Activated T-helper 9 cell treated with anti-CD3 and anti-CD28 coated beads, Interleukin-2, amount 50 U/mL, for 16 hours (primary cell): Measurements from ENCODE around the gene ANKRD31.
"Not testable (repeated sequence)": the region's sequence is repeated elsewhere in the genome, so short reads cannot be mapped to it uniquely, and the experiment has no call there.

Experiments used
- DNase-seq: peaks from one replicate; pipeline ENCODE4 v3.0.0-alpha.2; 2020; ENCODE audit warnings: low read depth

The ANKRD31 gene

GRCh38 chr5:75148051-75148450 is 88.6 kb downstream of the ANKRD31 start:
- no peak for DNase-seq

DNA sequence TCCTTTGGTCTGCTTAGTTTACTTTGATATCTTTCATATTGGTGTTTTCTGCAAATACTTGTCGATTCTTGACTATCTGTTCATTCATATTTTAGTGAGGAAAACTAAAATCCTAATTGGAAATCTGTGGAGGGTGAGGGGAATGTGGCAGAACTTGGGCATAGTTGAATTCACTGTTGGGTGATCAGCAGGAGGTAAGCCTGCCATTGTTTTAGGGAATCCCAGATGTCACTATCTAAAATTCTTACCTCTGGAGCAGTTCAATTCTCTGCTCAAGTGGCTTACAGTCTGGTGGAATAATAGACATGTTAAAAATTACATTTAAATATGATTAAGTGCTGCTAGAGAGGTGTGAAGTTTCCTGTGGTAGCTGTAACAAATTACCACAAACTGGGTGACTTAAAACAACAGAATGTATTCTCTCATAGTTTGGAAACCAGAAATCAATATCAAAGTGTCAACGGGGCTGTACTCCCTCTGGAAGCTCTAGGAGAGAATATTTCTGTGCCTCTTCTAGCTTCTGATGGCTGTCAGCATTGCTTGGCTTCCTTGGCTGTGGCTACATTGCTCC is 94.0 kb downstream of the ANKRD31 start:
- no peak for DNase-seq

- DNase-seq, result no peak
Measured at GRCh38 chr5:75140277-75140676, 96.4 kb downstream of the ANKRD31 start.

- no peak for DNase-seq
Measured at GRCh38 chr5:75138689-75139088, 98.0 kb downstream of the ANKRD31 start.

DNA sequence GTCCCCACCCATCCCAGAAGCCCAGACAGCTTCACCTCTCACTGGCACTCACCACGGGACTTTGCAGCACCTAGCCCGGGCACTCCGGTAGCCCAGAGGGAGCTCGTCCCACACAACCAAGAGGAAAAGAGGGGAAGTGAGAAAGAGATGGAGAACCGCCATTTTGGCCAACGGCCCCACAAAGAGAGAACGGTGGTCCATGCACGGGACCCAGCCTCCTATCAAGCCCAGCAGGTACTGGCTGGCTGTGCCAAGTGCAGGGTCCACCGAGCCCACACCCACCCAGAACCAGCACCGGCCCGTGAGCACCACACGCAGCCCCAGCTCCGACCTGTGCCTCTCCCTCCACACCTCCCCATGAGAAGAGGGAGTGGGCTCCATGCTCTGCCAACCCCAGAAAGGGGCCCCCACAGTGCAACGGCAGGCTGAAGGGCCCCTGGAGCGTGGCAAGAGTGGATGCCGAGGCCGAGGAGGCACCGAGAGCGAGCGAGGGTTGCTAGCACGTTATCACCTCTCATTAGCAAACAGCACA is 105.8 kb downstream of the ANKRD31 start:
- no peak for DNase-seq

DNA sequence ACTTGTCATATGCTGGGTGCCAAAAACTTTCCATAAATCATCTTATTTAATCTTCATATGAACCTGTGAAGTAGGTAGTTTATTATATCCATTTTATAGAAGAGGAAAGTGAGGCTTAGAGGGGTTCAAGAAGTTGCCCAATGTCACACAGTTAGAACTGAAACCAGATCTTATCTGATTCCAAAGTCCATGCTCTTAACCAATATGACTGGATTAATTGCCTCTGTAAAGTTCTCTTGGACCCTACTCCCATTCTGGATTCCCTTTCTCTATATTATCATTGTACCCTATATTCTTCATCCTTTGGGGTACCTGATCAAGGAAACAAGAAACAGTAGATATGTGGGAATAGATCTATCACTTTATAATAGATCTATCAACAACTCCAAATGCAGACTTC is 119.8 kb downstream of the ANKRD31 start:
- DNase-seq, result no peak

DNA sequence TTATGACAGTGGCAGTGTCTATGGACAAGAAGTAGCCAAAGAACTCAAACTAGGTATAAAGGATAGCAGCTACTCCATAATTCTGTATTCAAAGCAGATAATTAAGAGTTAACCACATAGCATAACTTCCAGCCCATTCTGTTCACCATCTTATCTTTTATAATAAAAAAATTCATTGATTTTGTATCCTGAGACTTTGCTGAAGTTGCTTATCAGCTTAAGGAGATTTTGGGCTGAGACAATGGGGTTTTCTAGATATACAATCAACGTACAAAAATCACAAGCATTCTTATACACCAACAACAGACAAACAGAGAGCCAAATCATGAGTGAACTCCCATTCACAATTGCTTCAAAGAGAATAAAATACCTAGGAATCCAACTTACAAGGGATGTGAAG is 122.4 kb downstream of the ANKRD31 start:
- not testable (repeated sequence) for DNase-seq

- DNase-seq, result no peak
Measured at GRCh38 chr5:75113354-75114113, 123.1 kb downstream of the ANKRD31 start.

DNA sequence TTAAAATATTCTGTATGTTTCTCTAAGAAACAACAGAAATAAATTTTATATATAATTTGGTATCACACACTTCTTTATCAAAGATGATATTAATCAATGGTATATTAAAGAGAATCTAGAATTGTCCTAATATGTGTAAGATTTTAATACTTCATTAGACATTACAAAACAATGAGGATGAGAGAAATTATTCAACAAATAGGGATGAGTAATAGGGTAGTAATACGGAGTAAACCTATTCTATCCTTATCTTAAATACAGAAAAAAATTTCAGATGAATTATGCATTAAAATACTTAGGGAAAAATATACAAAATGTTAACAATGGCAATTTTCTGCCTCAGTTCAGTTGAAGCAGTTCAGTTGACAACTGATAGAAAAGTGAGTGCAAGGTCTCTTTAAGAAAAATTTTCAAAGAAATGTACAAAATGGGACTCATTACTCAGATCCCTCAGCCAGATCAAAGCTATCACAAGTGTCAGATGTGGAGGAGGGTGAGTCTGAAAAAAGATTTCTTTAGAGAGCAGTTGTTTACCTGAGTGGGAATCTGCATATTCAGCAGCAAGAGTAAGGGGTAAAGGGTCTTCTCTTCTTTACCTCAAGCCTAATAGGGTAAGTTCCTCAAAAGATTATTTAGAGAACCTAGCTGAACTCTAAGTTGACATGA is 127.6 kb downstream of the ANKRD31 start:
- DNase-seq, result no peak

DNA sequence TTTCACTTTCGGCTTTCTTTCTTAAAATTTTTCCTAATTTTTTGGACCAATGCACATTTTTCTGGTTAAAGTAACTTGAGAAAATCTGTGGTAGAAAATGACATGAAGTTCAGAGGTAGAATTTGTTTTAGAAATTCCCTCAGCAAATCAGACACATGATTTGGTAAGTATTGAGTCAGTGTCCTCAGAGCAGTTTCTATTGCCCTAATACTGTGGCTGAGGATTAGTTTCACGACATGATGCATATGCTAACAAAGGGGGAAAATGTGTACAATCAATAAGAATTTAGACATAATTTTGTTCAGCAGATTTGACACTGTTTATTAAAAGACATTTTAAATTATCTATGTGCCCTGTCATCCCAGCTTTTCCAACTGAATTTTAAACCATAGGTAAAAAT is 128.2 kb downstream of the ANKRD31 start:
- no peak for DNase-seq

DNA sequence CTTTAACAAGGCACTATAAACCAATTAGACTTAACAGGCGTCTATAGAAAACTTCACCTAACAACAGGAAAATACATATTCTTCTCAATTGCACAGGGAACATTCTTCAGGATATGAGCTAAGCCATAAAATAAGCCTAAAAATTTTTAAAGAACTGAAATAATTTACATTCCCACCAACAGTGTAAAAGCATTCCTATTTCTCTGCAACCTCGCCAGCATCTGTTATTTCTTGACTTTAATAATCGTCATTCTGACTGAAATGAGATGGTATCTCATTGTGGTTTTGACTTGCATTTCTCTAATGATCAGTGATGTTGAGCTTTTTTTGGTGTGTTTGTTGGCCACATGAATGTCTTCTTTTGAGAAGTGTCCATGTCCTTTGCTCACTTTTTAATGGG is 140.7 kb downstream of the ANKRD31 start:
- DNase-seq, result not testable (repeated sequence)

- DNase-seq, result no peak
Measured at GRCh38 chr5:75091597-75091996, 145.1 kb downstream of the ANKRD31 start.

DNA sequence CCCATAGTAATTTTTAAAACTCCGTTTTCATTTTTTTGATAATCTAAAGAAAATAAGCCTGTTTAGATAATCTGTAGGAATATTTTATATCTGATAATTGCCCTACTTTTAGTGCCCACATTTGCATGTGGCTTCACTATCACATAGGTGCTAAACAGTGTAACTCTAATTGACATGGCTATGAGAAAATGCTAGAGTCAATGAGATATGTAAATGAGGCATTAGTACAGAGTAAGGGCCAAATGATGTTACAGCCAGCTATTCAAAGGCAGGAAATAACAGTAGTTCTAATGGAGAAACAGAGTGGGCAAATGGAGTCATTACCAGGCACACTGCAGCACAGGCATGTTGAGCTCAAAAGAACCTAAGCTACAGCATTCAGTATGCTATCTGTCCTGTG is 147.0 kb downstream of the ANKRD31 start:
- no peak for DNase-seq

DNA sequence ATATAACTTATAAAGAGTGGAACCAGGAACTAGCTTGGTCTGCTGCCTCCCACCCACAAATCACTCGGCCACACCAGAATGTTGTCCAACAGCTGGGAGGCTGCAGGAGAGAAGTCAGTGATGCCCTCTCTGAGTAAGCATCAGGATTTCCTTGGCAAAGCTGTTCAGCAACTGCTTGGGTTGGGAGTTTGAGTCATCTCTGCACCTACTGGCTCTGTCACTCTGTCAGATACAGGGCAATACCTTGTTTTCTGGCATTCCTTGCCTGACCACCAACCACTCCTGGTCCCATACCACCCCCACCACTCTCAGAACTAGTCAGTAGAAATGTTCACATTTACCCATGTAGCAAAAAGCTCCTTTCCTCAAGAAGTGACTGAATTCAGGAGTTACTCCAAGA is 147.5 kb downstream of the ANKRD31 start:
- DNase-seq, result no peak

DNA sequence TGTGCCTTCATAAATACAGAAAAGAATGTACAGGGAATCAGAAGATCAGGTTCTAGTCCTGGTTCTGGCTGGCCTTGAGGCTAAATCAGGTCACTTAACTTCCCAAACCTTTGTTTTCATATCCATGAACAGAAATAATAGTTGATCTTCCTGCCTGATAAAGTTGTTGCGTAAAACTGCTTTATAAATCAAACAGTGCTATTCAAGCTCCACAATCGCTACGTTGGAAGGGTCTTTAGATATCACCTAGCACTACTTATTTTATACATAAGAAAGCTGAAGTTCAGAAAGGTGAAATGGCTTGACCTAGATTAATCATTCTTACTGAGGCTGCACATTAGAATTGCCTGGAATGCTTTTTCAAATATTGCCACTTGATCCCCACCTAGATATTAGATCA is 148.0 kb downstream of the ANKRD31 start:
- no peak for DNase-seq

GRCh38 chr5:75081510-75081909 is 155.2 kb downstream of the ANKRD31 start:
- DNase-seq, result no peak

DNA sequence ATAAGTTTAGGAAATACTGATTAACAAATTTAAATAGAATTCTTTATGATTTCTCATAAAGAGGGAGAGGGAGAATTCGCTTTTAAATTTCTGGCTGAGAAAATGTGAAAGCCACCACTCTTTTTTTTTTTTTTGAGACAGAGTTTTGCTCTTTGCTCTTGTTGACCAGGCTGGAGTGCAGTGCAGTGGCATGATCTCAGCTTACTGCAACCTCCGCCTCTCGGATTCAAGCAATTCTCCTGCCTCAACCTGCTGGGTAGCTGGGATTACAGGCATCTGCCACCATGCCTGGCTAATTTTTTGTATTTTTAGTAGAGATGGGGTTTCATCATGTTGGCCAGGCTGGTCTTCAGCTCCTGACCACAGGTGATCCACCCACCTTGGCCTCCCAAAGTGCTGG is 157.3 kb downstream of the ANKRD31 start:
- not testable (repeated sequence) for DNase-seq

GRCh38 chr5:75078027-75078426 is 158.7 kb downstream of the ANKRD31 start:
- no peak for DNase-seq

- DNase-seq, result no peak
Measured at GRCh38 chr5:75072061-75072460, 164.6 kb downstream of the ANKRD31 start.

DNA sequence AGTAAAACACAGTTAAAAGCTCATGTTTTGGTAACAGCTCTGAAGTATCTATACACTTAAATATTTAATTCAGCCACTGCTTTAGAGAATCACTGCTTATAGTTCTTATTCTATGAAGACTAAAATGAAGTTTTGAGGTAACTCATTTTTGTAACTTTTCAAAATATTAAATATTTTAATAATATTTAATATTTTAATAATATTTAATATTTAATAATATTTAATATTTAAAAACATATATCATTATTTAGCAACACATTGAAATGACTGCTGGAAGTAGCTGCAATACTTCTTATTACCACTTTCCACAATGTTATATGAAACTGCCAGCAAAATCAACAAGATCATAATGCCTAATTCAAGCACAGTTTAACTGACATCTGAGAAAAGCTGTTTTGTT is 165.6 kb downstream of the ANKRD31 start:
- DNase-seq, result no peak

DNA sequence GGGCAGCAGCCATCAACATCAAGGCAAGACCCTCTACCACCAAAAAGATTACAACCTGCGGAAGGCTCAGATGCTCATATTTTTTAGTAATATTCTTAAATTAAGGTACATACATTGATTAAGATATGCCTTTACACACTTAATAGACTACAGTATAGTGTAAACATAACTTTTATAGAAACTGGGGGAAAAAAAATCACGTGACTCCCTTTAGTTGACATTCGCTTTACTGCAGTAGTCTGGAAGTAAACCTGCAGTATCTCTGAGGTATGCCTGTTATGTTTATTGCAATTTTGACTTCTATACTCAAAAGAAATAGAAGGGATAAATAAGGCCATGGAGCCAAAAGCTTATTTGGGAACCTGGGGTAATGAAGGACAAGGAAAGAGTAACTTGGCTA is 169.2 kb downstream of the ANKRD31 start:
- DNase-seq, result no peak

DNA sequence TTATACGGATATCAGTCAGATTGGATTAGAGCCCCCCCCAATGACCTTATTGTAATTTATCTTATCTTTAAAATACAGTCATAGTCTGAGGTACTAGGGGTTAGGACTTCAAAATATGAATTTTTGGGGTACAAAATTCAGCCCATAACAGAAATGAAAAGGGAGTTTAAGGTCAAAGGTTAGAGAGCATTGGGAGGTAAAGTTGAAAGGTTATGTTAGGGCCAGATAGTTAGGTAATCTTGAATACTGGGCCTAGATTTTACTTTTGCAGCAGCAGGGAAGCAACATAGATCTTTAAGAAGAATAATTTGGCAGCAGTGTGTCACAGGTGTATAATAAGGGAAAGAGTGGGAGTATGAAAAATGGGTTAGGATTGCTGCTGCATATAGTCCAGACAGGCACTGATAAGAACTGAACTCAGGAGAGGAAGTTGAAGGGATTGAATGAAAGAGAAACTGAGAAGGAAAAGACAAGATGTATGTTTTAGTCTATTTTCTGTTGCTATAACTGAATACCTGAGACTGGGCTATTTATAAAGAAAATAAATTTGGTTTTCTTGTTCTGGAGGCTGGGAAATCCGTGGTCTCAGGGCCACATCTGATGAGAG is 173.7 kb downstream of the ANKRD31 start:
- DNase-seq, result no peak
